IMR-90 (cell line): ENCODE data around the gene ADAMTS16. TPM values are rescaled to one million over a fixed set of nuclear protein-coding genes. Genes with fewer than 3 reads are reported as not detected.

Experiments used
- ATAC-seq: fragments of 200-7000 bp; cut with Tn5 transposase; 2 replicates; pipeline ENCODE4 v1.9.1; 2020; ENCODE audit warnings: low read depth, mild to moderate bottlenecking, moderate library complexity
- BruUV-seq: library from RNA; stranded (reverse); fragments of 400-500 nt; replicated peaks from 2 replicates; lab custom pipeline; 2021; lab: Mats Ljungman, UMichigan
- CTCF ChIA-PET: fragments of 300-600 bp; formaldehyde crosslinking; extraction: SDS; loops from one replicate; lab custom pipeline; 2021; ENCODE audit warnings: antibody characterized with exemption; lab: Yijun Ruan, JAX
- POLR2A ChIA-PET: fragments of 300-600 bp; sonication (Branson Sonifier 250); formaldehyde crosslinking; loops from one replicate; lab custom pipeline; 2022; ENCODE audit warnings: antibody characterized with exemption; ENCODE audit not compliant: unreplicated experiment; lab: Charles Lee
- DNase-seq: peaks from one replicate; pipeline ENCODE4 v3.0.0; 2013
- H2AFZ ChIP-seq: replicated peaks from 2 replicates; pipeline ENCODE3; 2013; ENCODE audit warnings: low read length, mild to moderate bottlenecking; ENCODE audit not compliant: poor library complexity
- H2AK5ac ChIP-seq: 2 replicates; pipeline ENCODE4 v1.6.1; 2013; ENCODE audit warnings: low read depth, low read length, inconsistent platforms
- H2AK9ac ChIP-seq: replicated peaks from 2 replicates; pipeline ENCODE3; 2013; ENCODE audit warnings: mild to moderate bottlenecking, low read depth, low read length, moderate library complexity; ENCODE audit not compliant: poor library complexity
- H2BK120ac ChIP-seq: 2 replicates; pipeline ENCODE4 v1.6.1; 2013; ENCODE audit warnings: low read depth, low read length, inconsistent platforms
- H2BK15ac ChIP-seq: 3 replicates; pipeline ENCODE4 v1.6.1; 2013; ENCODE audit warnings: low read depth, low read length, inconsistent platforms
- H2BK20ac ChIP-seq: 2 replicates; pipeline ENCODE4 v1.6.1; 2013; ENCODE audit warnings: low read depth, mild to moderate bottlenecking, inconsistent platforms, low read length, moderate library complexity
- H2BK5ac ChIP-seq: 2 replicates; pipeline ENCODE4 v1.6.1; 2013; ENCODE audit warnings: mild to moderate bottlenecking, low read depth, low read length, inconsistent platforms; ENCODE audit not compliant: poor library complexity, severe bottlenecking
- H3K14ac ChIP-seq: replicated peaks from 2 replicates; pipeline ENCODE4 v1.6.1; 2013; ENCODE audit warnings: low read depth, low read length, inconsistent platforms
- H3K18ac ChIP-seq: 2 replicates; pipeline ENCODE4 v1.6.1; 2013; ENCODE audit warnings: low read depth, low read length, control low read depth
- H3K23ac ChIP-seq: 2 replicates; pipeline ENCODE4 v1.6.1; 2013; ENCODE audit warnings: low read depth, low read length, inconsistent platforms
- H3K27ac ChIP-seq: 2 replicates; pipeline ENCODE4 v1.5.1; 2013; ENCODE audit warnings: mild to moderate bottlenecking, control low read depth, low read length; ENCODE audit not compliant: insufficient read depth
- H3K27me3 ChIP-seq: 2 replicates; pipeline ENCODE4 v1.6.1; 2013; ENCODE audit warnings: low read length; ENCODE audit not compliant: control insufficient read depth, insufficient read depth
- H3K36me3 ChIP-seq: 2 replicates; pipeline ENCODE4 v1.6.1; 2013; ENCODE audit warnings: low read length, mixed read lengths; ENCODE audit not compliant: control insufficient read depth, insufficient read depth
- H3K4ac ChIP-seq: 2 replicates; pipeline ENCODE4 v1.6.1; 2013; ENCODE audit warnings: low read depth, low read length, inconsistent platforms
- H3K4me1 ChIP-seq: 2 replicates; pipeline ENCODE4 v1.6.1; 2013; ENCODE audit warnings: low read length, mixed read lengths; ENCODE audit not compliant: control insufficient read depth, insufficient read depth
- H3K4me2 ChIP-seq: 2 replicates; pipeline ENCODE4 v1.6.1; 2013; ENCODE audit warnings: low read depth, mild to moderate bottlenecking, control low read depth, low read length, moderate library complexity
- H3K4me3 ChIP-seq: 2 replicates; pipeline ENCODE4 v1.5.1; 2013; ENCODE audit warnings: low read depth, mild to moderate bottlenecking, control low read depth, low read length, moderate library complexity; ENCODE audit not compliant: insufficient read depth
- H3K56ac ChIP-seq: 2 replicates; pipeline ENCODE4 v1.6.1; 2013; ENCODE audit warnings: low read length, inconsistent platforms; ENCODE audit not compliant: insufficient read depth; ENCODE audit errors: extremely low read depth
- H3K79me1 ChIP-seq, 2 experiments: 2 replicates each; pipeline ENCODE4 v1.6.1; 2013; ENCODE audit warnings: low read length in 2 of 2, inconsistent platforms in 1 of 2, low read depth in 1 of 2
- H3K9ac ChIP-seq: 2 replicates; pipeline ENCODE4 v1.6.1; 2013; ENCODE audit warnings: low read depth, low read length, control low read depth
- H3K9me1 ChIP-seq: 2 replicates; pipeline ENCODE4 v1.6.1; 2013; ENCODE audit warnings: low read length, inconsistent platforms; ENCODE audit not compliant: insufficient read depth
- H3K9me3 ChIP-seq: 2 replicates; pipeline ENCODE4 v1.6.1; 2013; ENCODE audit warnings: low read length; ENCODE audit not compliant: control insufficient read depth, insufficient read depth
- H4K20me1 ChIP-seq: 2 replicates; pipeline ENCODE4 v1.6.1; 2013; ENCODE audit warnings: low read length, inconsistent platforms; ENCODE audit not compliant: insufficient read depth
- H4K5ac ChIP-seq: 2 replicates; pipeline ENCODE4 v1.6.1; 2013; ENCODE audit warnings: mild to moderate bottlenecking, low read depth, low read length, control low read depth
- H4K8ac ChIP-seq, 2 experiments: 2 replicates each; pipeline ENCODE4 v1.6.1; 2013; ENCODE audit warnings: low read depth in 2 of 2, low read length in 2 of 2, control low read depth in 1 of 2, inconsistent platforms in 1 of 2
- H4K91ac ChIP-seq: 2 replicates; pipeline ENCODE4 v1.6.1; 2013; ENCODE audit warnings: low read depth, low read length, inconsistent platforms; ENCODE audit not compliant: insufficient read depth
- BHLHE40 ChIP-seq: fragments of 150-350 bp; IDR thresholded peaks from 2 replicates; pipeline ENCODE4 v1.6.1; 2016; ENCODE audit warnings: mild to moderate bottlenecking, low read depth, low read length
- CEBPB ChIP-seq: IDR thresholded peaks from 2 replicates; pipeline ENCODE4 v1.6.1; 2012; ENCODE audit warnings: low read depth, low read length, improper control_type of control experiment
- CHD1 ChIP-seq: IDR thresholded peaks from 2 replicates; pipeline ENCODE4 v1.6.1; 2012; ENCODE audit warnings: low read depth, low read length, improper control_type of control experiment
- CTCF ChIP-seq: conservative IDR thresholded peaks from 2 replicates; pipeline ENCODE4 v1.5.1; 2012; ENCODE audit warnings: mild to moderate bottlenecking, low read depth, low read length, improper control_type of control experiment
- ELK1 ChIP-seq: fragments of 150-350 bp; IDR thresholded peaks from 2 replicates; pipeline ENCODE4 v1.6.1; 2016; ENCODE audit warnings: low read depth, mild to moderate bottlenecking, low read length, moderate library complexity, borderline replicate concordance
- MAFK ChIP-seq: IDR thresholded peaks from 2 replicates; pipeline ENCODE4 v1.6.1; 2012; ENCODE audit warnings: low read depth, low read length, improper control_type of control experiment
- MAZ ChIP-seq: IDR thresholded peaks from 2 replicates; pipeline ENCODE4 v1.6.1; 2012; ENCODE audit warnings: low read depth, mild to moderate bottlenecking, low read length, improper control_type of control experiment, moderate library complexity, borderline replicate concordance
- MXI1 ChIP-seq: IDR thresholded peaks from 2 replicates; pipeline ENCODE4 v1.6.1; 2012; ENCODE audit warnings: low read depth, mild to moderate bottlenecking, low read length, moderate library complexity, borderline replicate concordance
- NFE2L2 ChIP-seq: fragments of 150-350 bp; IDR thresholded peaks from 2 replicates; pipeline ENCODE4 v1.6.1; 2016; ENCODE audit warnings: low read depth, mild to moderate bottlenecking, low read length
- POLR2A ChIP-seq: IDR thresholded peaks from 2 replicates; pipeline ENCODE4 v1.6.1; 2012; ENCODE audit warnings: mild to moderate bottlenecking, low read depth, low read length
- RAD21 ChIP-seq: IDR thresholded peaks from 2 replicates; pipeline ENCODE4 v1.6.1; 2012; ENCODE audit warnings: low read length, improper control_type of control experiment
- RCOR1 ChIP-seq: IDR thresholded peaks from 2 replicates; pipeline ENCODE4 v1.6.1; 2012; ENCODE audit warnings: mild to moderate bottlenecking, low read length, improper control_type of control experiment; ENCODE audit not compliant: insufficient replicate concordance
- RFX5 ChIP-seq: IDR thresholded peaks from 2 replicates; pipeline ENCODE4 v1.8.0; 2012; ENCODE audit warnings: low read depth, mild to moderate bottlenecking, low read length, moderate library complexity
- SMC3 ChIP-seq: fragments of 150-350 bp; IDR thresholded peaks from 2 replicates; pipeline ENCODE4 v1.6.1; 2016; ENCODE audit warnings: low read depth, mild to moderate bottlenecking, antibody characterized with exemption, low read length, moderate library complexity
- USF2 ChIP-seq: fragments of 150-350 bp; IDR thresholded peaks from 2 replicates; pipeline ENCODE4 v1.6.1; 2017; ENCODE audit warnings: mild to moderate bottlenecking, antibody characterized with exemption, low read length, low read depth
- WGBS, 2 experiments: methylation state at CpG; one replicate each; pipeline versions ENCODE4 v1.1.5 to v1.1.7; 2013; ENCODE audit warnings: missing lambda C conversion rate in 2 of 2; ENCODE audit not compliant: insufficient read length in 1 of 2; ENCODE audit errors: extremely low coverage in 2 of 2; 5-methylcytosine and 5-hydroxymethylcytosine counted together
- dilution Hi-C: fragments of 300-500 bp; cut with HindIII; formaldehyde crosslinking; loops from one replicate; pipeline ENCODE4 v1.14.3; 2018; ENCODE audit warnings: low sequenced_read_pairs; ENCODE audit not compliant: unreplicated experiment
- in situ Hi-C: fragments of 300-500 bp; cut with MboI; formaldehyde crosslinking; loops from 3 replicates; pipeline ENCODE4 v1.14.3; 2019; ENCODE audit warnings: low sequenced_read_pairs, inconsistent platforms, mixed read lengths
- intact Hi-C: fragments of 100-400 bp; cut with micrococcal nuclease; formaldehyde crosslinking; loops from 2 replicates; pipeline ENCODE4 v1.10.0; 2022
- polyA plus RNA-seq, 3 experiments: library from polyadenylated mRNA; depleted of rRNA; stranded (reverse); fragments of >200 nt; gene quantifications; 2 replicates each; pipeline ENCODE4 v1.2.3, GENCODE V29; 2012; ENCODE audit warnings: low replicate concordance in 1 of 3
- total RNA-seq: library from RNA; depleted of rRNA; stranded (reverse); fragments of >200 nt; gene quantifications from 2 replicates; pipeline ENCODE4 v1.2.3, GENCODE V29; 2012

ADAMTS16 gene
- total and polyA plus RNA-seq, 2 of the 4 experiments (the other 2 are of a cell fraction): 0.09 to 0.18 TPM

GRCh38 chr5:5321137-5321536 is 181.0 kb downstream of the ADAMTS16 start:
- TF ChIP-seq RFX5 (no peak), RCOR1 (no peak), RAD21 (no peak), MAZ (no peak), POLR2A (no peak), CHD1 (no peak), BHLHE40 (no peak), CEBPB (no peak), MXI1 (no peak), USF2 (no peak), MAFK (no peak), CTCF (no peak), NFE2L2 (no peak), ELK1 (no peak), SMC3 (no peak)
- ChIA-PET POLR2A (no interaction called here), CTCF (no interaction called here)
- Histone ChIP-seq H3K23ac (no peak overlapping the region), H2AK9ac (no peak overlapping the region), H4K5ac (no peak overlapping the region), H3K27me3 (no peaks in the 10 kb centered on the region), H3K56ac (no peak overlapping the region), H3K36me3 (no peaks in the 10 kb centered on the region), H3K4me3 (no peak overlapping the region), H3K4ac (no peak overlapping the region), H3K27ac (no peak overlapping the region), H2BK120ac (no peak overlapping the region), H3K4me2 (no peak overlapping the region), H3K79me1 (no peaks in the 10 kb centered on the region), H2AFZ (no peak overlapping the region), H3K18ac (no peak overlapping the region), H2BK20ac (no peak overlapping the region), H2AK5ac (no peak overlapping the region), H2BK15ac (no peak overlapping the region), H3K4me1 (no peaks in the 10 kb centered on the region), H2BK5ac (no peak overlapping the region), H3K14ac (no peak overlapping the region), H3K9ac (no peak overlapping the region), H4K91ac (no peak overlapping the region), H4K8ac (no peak overlapping the region), H3K9me1 (no peaks in the 10 kb centered on the region), H4K20me1 (no peaks in the 10 kb centered on the region), H3K9me3 (peaks cover 26% of the 10 kb centered on the region)
- no CpG with 5 or more reads among the region's 2 CpGs for WGBS, 2 experiments
- dilution Hi-C loops: no loop called here
- DNase-seq: no peak
- BruUV-seq: no TSS peak
- in situ Hi-C loops: no loop called here
- no peak for ATAC-seq
- intact Hi-C loops: no loop called here
